Keratinocyte (primary cell): ENCODE data around the gene STRBP. TPM values are rescaled to one million over a fixed set of nuclear protein-coding genes. Genes with fewer than 3 reads are reported as not detected.

Experiments
- DNase-seq: peaks from one replicate; pipeline ENCODE4 v3.0.0-alpha.2; 2011; ENCODE audit warnings: low read depth, missing footprints, low spot score
- FAIRE-seq: peaks from 2 replicates; lab custom pipeline; 2011; peaks lifted over from hg19 to GRCh38; lab: Jason Lieb, UNC
- H2AFZ ChIP-seq: 2 replicates; pipeline ENCODE4 v1.6.0; 2012; ENCODE audit warnings: low read length, control low read depth, inconsistent platforms; ENCODE audit not compliant: control insufficient read depth
- H3K27ac ChIP-seq: 2 replicates; pipeline ENCODE4 v1.5.1; 2011; ENCODE audit warnings: low read length; ENCODE audit not compliant: control insufficient read depth, insufficient read depth
- H3K27me3 ChIP-seq: 3 replicates; pipeline ENCODE4 v1.6.0; 2011; ENCODE audit warnings: low read length; ENCODE audit not compliant: control insufficient read depth, insufficient read depth; ENCODE audit errors: extremely low read depth
- H3K36me3 ChIP-seq, 2 experiments: 2 replicates in 1 of 2; 3 replicates in 1 of 2; pipeline ENCODE4 v1.5.1; 2011; ENCODE audit warnings: low read length in 2 of 2, mild to moderate bottlenecking in 1 of 2; ENCODE audit not compliant: control insufficient read depth in 2 of 2, insufficient read depth in 2 of 2; ENCODE audit errors: extremely low read depth in 1 of 2
- H3K4me1 ChIP-seq: 3 replicates; pipeline ENCODE4 v1.5.1; 2011; ENCODE audit warnings: low read length; ENCODE audit not compliant: control insufficient read depth, insufficient read depth; ENCODE audit errors: extremely low read depth
- H3K4me2 ChIP-seq: 3 replicates; pipeline ENCODE4 v1.6.0; 2011; ENCODE audit warnings: low read depth, low read length; ENCODE audit not compliant: control insufficient read depth, insufficient read depth; ENCODE audit errors: extremely low read depth
- H3K4me3 ChIP-seq, 3 experiments: fragments of 200-600 bp in 1 of 3; sonication (generic) in 1 of 3; 2 replicates in 2 of 3; 3 replicates in 1 of 3; pipeline ENCODE4 v1.5.1; 2011 to 2016; ENCODE audit warnings: low read length in 3 of 3, mild to moderate bottlenecking in 3 of 3, control low read depth in 2 of 3, inconsistent platforms in 1 of 3, low read depth in 1 of 3, mixed read lengths in 1 of 3, mixed run types in 1 of 3, moderate library complexity in 1 of 3; ENCODE audit not compliant: control insufficient read depth in 2 of 3, insufficient read depth in 2 of 3; ENCODE audit errors: extremely low read depth in 1 of 3
- H3K79me2 ChIP-seq: 2 replicates; pipeline ENCODE4 v1.6.0; 2012; ENCODE audit warnings: low read length; ENCODE audit not compliant: control insufficient read depth, insufficient read depth
- H3K9ac ChIP-seq: 3 replicates; pipeline ENCODE4 v1.6.0; 2011; ENCODE audit warnings: low read length; ENCODE audit not compliant: control insufficient read depth, insufficient read depth; ENCODE audit errors: extremely low read depth
- H3K9me1 ChIP-seq: 3 replicates; pipeline ENCODE4 v1.6.0; 2011; ENCODE audit warnings: low read length; ENCODE audit not compliant: control insufficient read depth, insufficient read depth; ENCODE audit errors: extremely low read depth
- H3K9me3 ChIP-seq: 2 replicates; pipeline ENCODE4 v1.5.1; 2012; ENCODE audit warnings: low read depth, low read length; ENCODE audit not compliant: control insufficient read depth
- H4K20me1 ChIP-seq: 3 replicates; pipeline ENCODE4 v1.6.0; 2011; ENCODE audit warnings: low read length; ENCODE audit not compliant: control insufficient read depth, insufficient read depth; ENCODE audit errors: extremely low read depth
- EZH2 ChIP-seq: IDR thresholded peaks from one replicate; pipeline ENCODE4 v1.6.1; 2012; ENCODE audit warnings: inconsistent platforms, mild to moderate bottlenecking, low read length, moderate library complexity
- dilution Hi-C: fragments of 300-500 bp; cut with MboI; formaldehyde crosslinking; loops from one replicate; pipeline ENCODE4 v1.7.0; 2020; ENCODE audit warnings: low sequenced_read_pairs; ENCODE audit not compliant: extremely low pct_ligation_motif_present
- polyA plus RNA-seq, 5 experiments: library from polyadenylated mRNA; depleted of rRNA in 3 of 5; stranded (reverse) in 3 of 5; stranded (forward) in 1 of 5; unstranded in 1 of 5; fragments of >200 nt; gene quantifications; 1 replicate in 1 of 5; 2 replicates in 3 of 5; 3 replicates in 1 of 5; pipeline versions ENCODE4 v1.2.1 to v1.2.3, GENCODE V29; 2011 to 2012; ENCODE audit warnings: missing spikeins in 2 of 5, low read depth in 1 of 5, low replicate concordance in 1 of 5
- TF ChIP-seq, protein P1 (sequence below), 3 experiments: IDR thresholded peaks in 1 of 3; conservative IDR thresholded peaks in 1 of 3; optimal IDR thresholded peaks in 1 of 3; 2 replicates in 2 of 3; 3 replicates in 1 of 3; pipeline versions ENCODE3 to v1.5.1; 2011; ENCODE audit warnings: low read length in 3 of 3, mild to moderate bottlenecking in 3 of 3, moderate library complexity in 2 of 3, control low read depth in 1 of 3, inconsistent platforms in 1 of 3; ENCODE audit not compliant: insufficient read depth in 2 of 3; ENCODE audit errors: extremely low read depth in 1 of 3

The STRBP gene
- polyA plus RNA-seq, 1 donor (not counting 4 experiments of a cell fraction or from before 2014, with no cell fraction given), result 11.3 TPM

DNA sequence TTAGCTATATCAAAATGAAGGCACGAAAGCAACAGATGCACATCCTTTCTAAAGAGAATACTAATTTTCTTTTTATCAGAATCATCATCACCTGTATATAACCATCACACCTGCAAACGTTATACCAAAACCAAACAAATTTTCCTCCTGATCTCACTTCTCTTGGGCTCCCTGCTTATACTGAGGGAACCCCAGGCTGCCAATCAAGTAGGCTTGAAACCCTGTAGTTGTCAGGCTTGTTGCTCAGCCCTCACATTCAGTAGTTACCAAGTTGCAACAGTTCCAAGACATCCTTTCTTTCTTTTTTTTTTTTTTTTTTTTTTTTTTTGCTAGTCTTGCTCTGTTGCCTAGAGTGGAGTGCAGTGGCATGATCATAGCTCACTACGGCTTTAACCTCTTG, 12.7 kb downstream of the STRBP start:
- FAIRE-seq (no peak), DNase-seq (no peak)
- Histone ChIP-seq H2AFZ (no peak overlapping the region), H3K27me3 (no peaks in the 10 kb centered on the region), H3K4me1 (no peaks in the 10 kb centered on the region), H3K9ac (no peak overlapping the region), H3K4me2 (no peak overlapping the region), H3K9me1 (no peaks in the 10 kb centered on the region), H4K20me1 (no peaks in the 10 kb centered on the region), H3K79me2 (no peaks in the 10 kb centered on the region), H3K4me3 (no peak overlapping the region), H3K36me3 (no peaks in the 10 kb centered on the region), H3K9me3 (no peaks in the 10 kb centered on the region), H3K27ac (no peak overlapping the region)
- TF ChIP-seq, protein P1, sequence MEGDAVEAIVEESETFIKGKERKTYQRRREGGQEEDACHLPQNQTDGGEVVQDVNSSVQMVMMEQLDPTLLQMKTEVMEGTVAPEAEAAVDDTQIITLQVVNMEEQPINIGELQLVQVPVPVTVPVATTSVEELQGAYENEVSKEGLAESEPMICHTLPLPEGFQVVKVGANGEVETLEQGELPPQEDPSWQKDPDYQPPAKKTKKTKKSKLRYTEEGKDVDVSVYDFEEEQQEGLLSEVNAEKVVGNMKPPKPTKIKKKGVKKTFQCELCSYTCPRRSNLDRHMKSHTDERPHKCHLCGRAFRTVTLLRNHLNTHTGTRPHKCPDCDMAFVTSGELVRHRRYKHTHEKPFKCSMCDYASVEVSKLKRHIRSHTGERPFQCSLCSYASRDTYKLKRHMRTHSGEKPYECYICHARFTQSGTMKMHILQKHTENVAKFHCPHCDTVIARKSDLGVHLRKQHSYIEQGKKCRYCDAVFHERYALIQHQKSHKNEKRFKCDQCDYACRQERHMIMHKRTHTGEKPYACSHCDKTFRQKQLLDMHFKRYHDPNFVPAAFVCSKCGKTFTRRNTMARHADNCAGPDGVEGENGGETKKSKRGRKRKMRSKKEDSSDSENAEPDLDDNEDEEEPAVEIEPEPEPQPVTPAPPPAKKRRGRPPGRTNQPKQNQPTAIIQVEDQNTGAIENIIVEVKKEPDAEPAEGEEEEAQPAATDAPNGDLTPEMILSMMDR (optimal IDR thresholded peaks at IDR 0.05 in 1 of 3, IDR thresholded peaks at IDR 0.05 in 1 of 3, conservative IDR thresholded peaks at IDR 0.05 in 1 of 3; ENCODE audit: extremely low read depth in 1 of 3, insufficient read depth in 2 of 3, low read length in 3 of 3), result no peak
- TF ChIP-seq EZH2, result no peak
- dilution Hi-C loops, result no loop called here

DNA sequence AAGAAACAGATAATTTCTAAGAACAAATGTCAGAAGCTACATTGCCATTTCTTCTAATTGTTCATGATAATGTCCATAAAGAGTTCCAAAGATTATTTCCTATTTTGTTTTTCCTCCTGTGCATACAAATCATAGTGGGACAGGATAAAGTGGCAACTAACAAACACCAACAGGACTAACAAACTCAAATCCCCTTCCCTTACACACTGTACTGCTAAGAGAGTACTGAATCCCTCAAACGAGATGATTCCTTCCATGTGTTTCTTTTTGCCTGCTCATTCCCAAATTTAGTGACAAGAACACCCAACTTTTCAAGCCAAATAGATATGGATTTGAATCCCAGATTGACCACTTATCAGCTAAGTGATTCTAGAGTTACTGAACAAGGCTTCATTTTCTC, 15.2 kb downstream of the STRBP start:
- FAIRE-seq, result no peak
- TF ChIP-seq, protein P1 (optimal IDR thresholded peaks at IDR 0.05 in 1 of 3, IDR thresholded peaks at IDR 0.05 in 1 of 3, conservative IDR thresholded peaks at IDR 0.05 in 1 of 3; ENCODE audit: extremely low read depth in 1 of 3, insufficient read depth in 2 of 3, low read length in 3 of 3), result no peak
- dilution Hi-C loops, result no loop called here
- Histone ChIP-seq H3K79me2 (no peaks in the 10 kb centered on the region), H2AFZ (no peak overlapping the region), H3K4me2 (no peak overlapping the region), H3K36me3 (no peaks in the 10 kb centered on the region), H3K9me1 (no peaks in the 10 kb centered on the region), H3K4me3 (no peak overlapping the region), H4K20me1 (no peaks in the 10 kb centered on the region), H3K9ac (no peak overlapping the region), H3K27ac (no peak overlapping the region), H3K27me3 (no peaks in the 10 kb centered on the region), H3K4me1 (no peaks in the 10 kb centered on the region), H3K9me3 (no peaks in the 10 kb centered on the region)
- no peak for DNase-seq
